Measurements from ENCODE around the gene MPPE1. TPM values are rescaled to one million over a fixed set of nuclear protein-coding genes. Genes with fewer than 3 reads are reported as not detected.

The MPPE1 gene
- total RNA-seq, 1 experiment from 2014 or later: 21.4 TPM

DNA sequence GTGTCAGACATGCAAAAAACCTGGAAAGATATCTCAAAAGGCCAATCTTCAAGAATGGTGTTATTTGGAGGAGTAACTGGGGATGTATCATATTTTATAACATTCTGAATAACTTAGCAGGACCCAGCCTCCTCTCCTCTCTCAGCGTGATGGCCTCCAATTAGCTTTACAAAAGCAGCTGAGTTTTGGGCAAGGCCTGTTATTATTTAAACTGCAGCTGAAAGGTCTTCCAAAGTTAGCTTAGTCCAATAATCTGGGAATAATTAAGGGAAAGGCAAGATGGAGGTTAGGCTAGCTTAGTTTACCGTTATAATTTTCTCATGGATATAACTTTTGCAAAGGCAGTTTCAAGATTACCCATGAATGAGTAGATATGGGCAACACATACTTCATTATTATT, 32.8 kb upstream of the MPPE1 start:
- ChIA-PET POLR2A (no interaction called here), CTCF (interaction anchor here (0.6 to 2.1 kb wide), 4 partner anchors 9 to 286 kb away, joined by 3 to 9 read pairs (median 4); no protein-coding TSS in a partner anchor), RAD21 (ENCODE audit: low non-redundant PET in 1 of 2, low total read pairs in 2 of 2, uncharacterized antibody in 2 of 2, unreplicated experiment in 2 of 2) (interaction anchor here (1.0 to 2.3 kb wide), 3 partner anchors 54 to 98 kb away, joined by 3 to 7 read pairs (median 3); no protein-coding TSS in a partner anchor)
- intact Hi-C loops (cut with micrococcal nuclease): no loop called here
- Histone ChIP-seq H3K9me3 (ENCODE audit: control insufficient read depth in 1 of 2, insufficient read depth in 1 of 2, low read depth in 1 of 2, low read length in 2 of 2) (no peaks in the 10 kb centered on the region), H2AFZ (ENCODE audit: low read depth, low read length, poor library complexity, severe bottlenecking) (no peak overlapping the region), H3K79me2 (ENCODE audit: insufficient read depth, low read length) (no peaks in the 10 kb centered on the region), H3K27me3 (ENCODE audit: insufficient read depth, low read length) (no peaks in the 10 kb centered on the region), H3K4me1 (ENCODE audit: control insufficient read depth in 1 of 2, insufficient read depth in 2 of 2, low read length in 2 of 2) (peaks cover 18 to 30% of the 10 kb centered on the region in 2 experiments), H3K9ac (ENCODE audit: low read length) (no peak overlapping the region), H3K4me2 (ENCODE audit: low read length) (no peak overlapping the region), H4K20me1 (ENCODE audit: insufficient read depth) (no peaks in the 10 kb centered on the region), H3K27ac (ENCODE audit: low read depth, low read length) (no peak overlapping the region), H3K36me3 (ENCODE audit: control insufficient read depth in 1 of 2, insufficient read depth in 2 of 2, low read length in 2 of 2) (no peaks in the 10 kb centered on the region), H3K4me3 (replicated peaks in 1 of 2; ENCODE audit: low read depth in 1 of 2, low read length in 2 of 2) (no peak overlapping the region), H3K9me2 (ENCODE audit: insufficient read depth) (no peaks in the 10 kb centered on the region)
- DNase-seq (ENCODE audit: low read depth, low spot score): no peak
- no peak for ATAC-seq
- TF ChIP-seq SP1 (IDR thresholded peaks at IDR 0.05; ENCODE audit: low read depth) (no peak), EZH2phosphoT487 (IDR thresholded peaks at IDR 0.05; ENCODE audit: borderline replicate concordance) (no peak), POLR2A (IDR thresholded peaks at IDR 0.05; ENCODE audit: borderline replicate concordance, extremely low read depth, insufficient read depth, insufficient read length) (no peak), ZNF274 (IDR thresholded peaks at IDR 0.05; ENCODE audit: low read depth, low read length) (no peak), TCF7L2 (IDR thresholded peaks at IDR 0.05; ENCODE audit: borderline replicate concordance, extremely low read depth, insufficient read depth, insufficient read length) (no peak), ELF1 (IDR thresholded peaks at IDR 0.05; ENCODE audit: borderline replicate concordance, low read depth) (no peak), FOSL1 (IDR thresholded peaks at IDR 0.05; ENCODE audit: low read depth) (no peak)
- TF ChIP-seq, protein P1, sequence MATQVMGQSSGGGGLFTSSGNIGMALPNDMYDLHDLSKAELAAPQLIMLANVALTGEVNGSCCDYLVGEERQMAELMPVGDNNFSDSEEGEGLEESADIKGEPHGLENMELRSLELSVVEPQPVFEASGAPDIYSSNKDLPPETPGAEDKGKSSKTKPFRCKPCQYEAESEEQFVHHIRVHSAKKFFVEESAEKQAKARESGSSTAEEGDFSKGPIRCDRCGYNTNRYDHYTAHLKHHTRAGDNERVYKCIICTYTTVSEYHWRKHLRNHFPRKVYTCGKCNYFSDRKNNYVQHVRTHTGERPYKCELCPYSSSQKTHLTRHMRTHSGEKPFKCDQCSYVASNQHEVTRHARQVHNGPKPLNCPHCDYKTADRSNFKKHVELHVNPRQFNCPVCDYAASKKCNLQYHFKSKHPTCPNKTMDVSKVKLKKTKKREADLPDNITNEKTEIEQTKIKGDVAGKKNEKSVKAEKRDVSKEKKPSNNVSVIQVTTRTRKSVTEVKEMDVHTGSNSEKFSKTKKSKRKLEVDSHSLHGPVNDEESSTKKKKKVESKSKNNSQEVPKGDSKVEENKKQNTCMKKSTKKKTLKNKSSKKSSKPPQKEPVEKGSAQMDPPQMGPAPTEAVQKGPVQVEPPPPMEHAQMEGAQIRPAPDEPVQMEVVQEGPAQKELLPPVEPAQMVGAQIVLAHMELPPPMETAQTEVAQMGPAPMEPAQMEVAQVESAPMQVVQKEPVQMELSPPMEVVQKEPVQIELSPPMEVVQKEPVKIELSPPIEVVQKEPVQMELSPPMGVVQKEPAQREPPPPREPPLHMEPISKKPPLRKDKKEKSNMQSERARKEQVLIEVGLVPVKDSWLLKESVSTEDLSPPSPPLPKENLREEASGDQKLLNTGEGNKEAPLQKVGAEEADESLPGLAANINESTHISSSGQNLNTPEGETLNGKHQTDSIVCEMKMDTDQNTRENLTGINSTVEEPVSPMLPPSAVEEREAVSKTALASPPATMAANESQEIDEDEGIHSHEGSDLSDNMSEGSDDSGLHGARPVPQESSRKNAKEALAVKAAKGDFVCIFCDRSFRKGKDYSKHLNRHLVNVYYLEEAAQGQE (IDR thresholded peaks at IDR 0.05; ENCODE audit: low read depth): no peak
- TF ChIP-seq, protein P2, sequence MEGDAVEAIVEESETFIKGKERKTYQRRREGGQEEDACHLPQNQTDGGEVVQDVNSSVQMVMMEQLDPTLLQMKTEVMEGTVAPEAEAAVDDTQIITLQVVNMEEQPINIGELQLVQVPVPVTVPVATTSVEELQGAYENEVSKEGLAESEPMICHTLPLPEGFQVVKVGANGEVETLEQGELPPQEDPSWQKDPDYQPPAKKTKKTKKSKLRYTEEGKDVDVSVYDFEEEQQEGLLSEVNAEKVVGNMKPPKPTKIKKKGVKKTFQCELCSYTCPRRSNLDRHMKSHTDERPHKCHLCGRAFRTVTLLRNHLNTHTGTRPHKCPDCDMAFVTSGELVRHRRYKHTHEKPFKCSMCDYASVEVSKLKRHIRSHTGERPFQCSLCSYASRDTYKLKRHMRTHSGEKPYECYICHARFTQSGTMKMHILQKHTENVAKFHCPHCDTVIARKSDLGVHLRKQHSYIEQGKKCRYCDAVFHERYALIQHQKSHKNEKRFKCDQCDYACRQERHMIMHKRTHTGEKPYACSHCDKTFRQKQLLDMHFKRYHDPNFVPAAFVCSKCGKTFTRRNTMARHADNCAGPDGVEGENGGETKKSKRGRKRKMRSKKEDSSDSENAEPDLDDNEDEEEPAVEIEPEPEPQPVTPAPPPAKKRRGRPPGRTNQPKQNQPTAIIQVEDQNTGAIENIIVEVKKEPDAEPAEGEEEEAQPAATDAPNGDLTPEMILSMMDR (IDR thresholded peaks at IDR 0.05 in 2 of 3, conservative IDR thresholded peaks at IDR 0.05 in 1 of 3; ENCODE audit: borderline replicate concordance in 1 of 3, insufficient read depth in 1 of 3, low read depth in 2 of 3, low read length in 2 of 3): no peak
- no TSS peak for BruUV-seq (replicated peaks)

All from HCT116 (cell line).